Vagina (tissue), 2 donors: ENCODE data around the gene ABCC6. TPM values are rescaled to one million over a fixed set of nuclear protein-coding genes. Genes with fewer than 3 reads are reported as not detected.
"Not testable (repeated sequence)": the region's sequence is repeated elsewhere in the genome, so short reads cannot be mapped to it uniquely, and the experiment has no call there.

Experiments
- DNase-seq, 2 donors: peaks; one replicate each; pipeline ENCODE4 v3.0.0-alpha.2; 2017; ENCODE audit errors: extremely low spot score in 2 of 2
- H3K27ac ChIP-seq: fragments of 200-600 bp; sonication (generic); one replicate; pipeline ENCODE4 v1.5.1; 2019
- H3K27me3 ChIP-seq: fragments of 200-600 bp; sonication (generic); one replicate; pipeline ENCODE4 v1.5.1; 2019
- H3K36me3 ChIP-seq, 2 donors: fragments of 200-600 bp; sonication (generic); one replicate each; pipeline ENCODE4 v1.5.1; 2017 to 2019
- H3K4me1 ChIP-seq: fragments of 200-600 bp; sonication (generic); one replicate; pipeline ENCODE4 v1.5.1; 2019
- H3K4me3 ChIP-seq, 2 donors: fragments of 200-600 bp; sonication (generic); 1 replicate in 1 of 2; 2 replicates in 1 of 2; pipeline ENCODE4 v1.5.1; 2016 to 2019
- H3K9me3 ChIP-seq: fragments of 200-600 bp; sonication (generic); one replicate; pipeline ENCODE4 v1.5.1; 2019
- POLR2A ChIP-seq, 2 donors: fragments of 450-650 bp; IDR thresholded peaks; one replicate each; pipeline ENCODE4 v1.6.1; 2017; ENCODE audit warnings: antibody characterized with exemption in 2 of 2, mild to moderate bottlenecking in 2 of 2, moderate library complexity in 2 of 2
- POLR2AphosphoS5 ChIP-seq, 2 donors: sonication (generic); formaldehyde crosslinking; IDR thresholded peaks; one replicate each; pipeline ENCODE4 v1.9.0; 2017; ENCODE audit warnings: antibody characterized with exemption in 2 of 2, mild to moderate bottlenecking in 2 of 2, low read depth in 1 of 2; ENCODE audit not compliant: insufficient read depth in 1 of 2
- intact Hi-C: fragments of 100-400 bp; cut with DNase I; formaldehyde crosslinking; loops from one replicate; pipeline ENCODE4 v1.15.1; 2023
- total RNA-seq: library from RNA; depleted of rRNA; stranded (reverse); fragments of >200 nt; gene quantifications from one replicate; pipeline ENCODE4 v1.2.3, GENCODE V29; 2016
- TF ChIP-seq, protein P1 (sequence below), 3 experiments: fragments of 450-650 bp in 2 of 3; fragments of 200-600 bp in 1 of 3; sonication (generic) in 1 of 3; IDR thresholded peaks; one replicate each; pipeline ENCODE4 v1.5.1; 2017 to 2019; ENCODE audit warnings: antibody characterized with exemption in 3 of 3, mild to moderate bottlenecking in 2 of 3, moderate library complexity in 2 of 3

Gene ABCC6
- total RNA-seq, 1 donor from 2014 or later, result 0.49 TPM

DNA sequence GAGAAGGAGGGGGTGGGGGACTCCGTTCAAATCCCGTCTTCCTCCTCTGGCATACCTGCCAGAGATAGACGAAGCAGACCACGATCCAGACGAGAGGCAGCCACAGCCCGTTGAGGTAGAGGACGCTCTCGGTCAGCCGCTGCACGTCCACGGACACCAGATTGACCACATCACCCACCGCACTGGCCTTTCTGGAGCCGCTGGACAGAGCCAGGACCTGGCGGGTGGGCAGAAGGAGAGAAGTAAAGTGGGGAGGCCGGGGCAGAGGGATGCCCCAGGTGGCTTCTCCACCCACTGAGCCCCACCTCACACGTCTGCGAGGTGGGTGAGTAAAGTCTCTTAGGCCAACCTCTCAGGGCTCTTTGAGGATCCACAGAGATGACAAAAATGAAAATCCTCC is 25.3 kb downstream of the ABCC6 start:
- H3K27ac ChIP-seq, result no peak overlapping the region
- H3K9me3 ChIP-seq, result no peaks in the 10 kb centered on the region
- TF ChIP-seq POLR2A (IDR thresholded peaks at IDR 0.05) (no peak), POLR2AphosphoS5 (IDR thresholded peaks at IDR 0.05; ENCODE audit: insufficient read depth in 1 of 2, low read depth in 1 of 2) (no peak)
- TF ChIP-seq, protein P1, sequence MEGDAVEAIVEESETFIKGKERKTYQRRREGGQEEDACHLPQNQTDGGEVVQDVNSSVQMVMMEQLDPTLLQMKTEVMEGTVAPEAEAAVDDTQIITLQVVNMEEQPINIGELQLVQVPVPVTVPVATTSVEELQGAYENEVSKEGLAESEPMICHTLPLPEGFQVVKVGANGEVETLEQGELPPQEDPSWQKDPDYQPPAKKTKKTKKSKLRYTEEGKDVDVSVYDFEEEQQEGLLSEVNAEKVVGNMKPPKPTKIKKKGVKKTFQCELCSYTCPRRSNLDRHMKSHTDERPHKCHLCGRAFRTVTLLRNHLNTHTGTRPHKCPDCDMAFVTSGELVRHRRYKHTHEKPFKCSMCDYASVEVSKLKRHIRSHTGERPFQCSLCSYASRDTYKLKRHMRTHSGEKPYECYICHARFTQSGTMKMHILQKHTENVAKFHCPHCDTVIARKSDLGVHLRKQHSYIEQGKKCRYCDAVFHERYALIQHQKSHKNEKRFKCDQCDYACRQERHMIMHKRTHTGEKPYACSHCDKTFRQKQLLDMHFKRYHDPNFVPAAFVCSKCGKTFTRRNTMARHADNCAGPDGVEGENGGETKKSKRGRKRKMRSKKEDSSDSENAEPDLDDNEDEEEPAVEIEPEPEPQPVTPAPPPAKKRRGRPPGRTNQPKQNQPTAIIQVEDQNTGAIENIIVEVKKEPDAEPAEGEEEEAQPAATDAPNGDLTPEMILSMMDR (IDR thresholded peaks at IDR 0.05), result no peak
- H3K4me1 ChIP-seq, result no peaks in the 10 kb centered on the region
- intact Hi-C loops, result no loop called here
- no peaks in the 10 kb centered on the region for H3K27me3 ChIP-seq
- no peak overlapping the region for H3K4me3 ChIP-seq
- DNase-seq, result no peak
- no peaks in the 10 kb centered on the region for H3K36me3 ChIP-seq

DNA sequence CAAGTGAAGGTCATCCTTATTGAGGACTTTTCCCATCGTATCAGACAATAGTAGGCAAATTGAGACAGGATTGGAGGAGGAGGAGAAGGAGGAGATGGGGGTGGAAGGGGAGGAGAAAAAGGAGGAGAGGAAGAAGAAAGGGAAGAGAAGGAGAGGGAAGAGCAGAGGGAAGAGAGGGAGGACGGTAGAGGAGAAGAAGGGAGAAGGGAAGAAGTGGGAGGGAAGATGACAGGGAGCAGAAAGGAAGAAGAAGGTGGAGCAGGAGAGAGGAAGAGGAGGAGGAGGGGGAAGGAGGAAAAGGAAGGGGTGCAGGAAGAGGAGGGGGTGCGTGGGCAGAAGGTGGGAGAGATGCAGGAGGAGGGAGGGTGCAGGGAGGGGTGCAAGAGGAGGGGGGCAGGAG is 26.0 kb downstream of the ABCC6 start:
- intact Hi-C loops, result no loop called here
- Histone ChIP-seq H3K27me3 (no peaks in the 10 kb centered on the region), H3K36me3 (no peaks in the 10 kb centered on the region), H3K4me3 (no peak overlapping the region), H3K4me1 (no peaks in the 10 kb centered on the region), H3K27ac (no peak overlapping the region), H3K9me3 (no peaks in the 10 kb centered on the region)
- DNase-seq, result no peak
- TF ChIP-seq, protein P1 (IDR thresholded peaks at IDR 0.05), result no peak
- TF ChIP-seq POLR2AphosphoS5 (IDR thresholded peaks at IDR 0.05; ENCODE audit: insufficient read depth in 1 of 2, low read depth in 1 of 2) (no peak), POLR2A (IDR thresholded peaks at IDR 0.05) (no peak)

DNA sequence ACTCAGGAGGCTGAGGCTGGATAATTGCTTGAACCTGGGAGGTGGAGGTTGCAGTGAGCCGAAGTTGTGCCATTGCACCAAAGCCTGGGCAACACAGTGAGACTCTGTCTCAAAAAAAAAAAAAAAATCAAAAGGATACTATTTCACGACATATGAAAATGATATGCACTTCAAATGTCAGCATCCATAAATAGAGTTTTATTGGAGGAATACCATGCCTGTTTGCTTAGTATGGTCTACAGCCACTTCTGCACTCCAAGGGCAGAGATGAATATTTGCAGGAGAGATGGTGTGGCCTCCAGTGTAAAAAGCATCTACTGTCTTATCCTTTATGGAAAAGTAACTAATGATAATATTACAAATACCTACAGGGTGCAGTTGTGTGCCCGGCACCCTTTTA is 27.2 kb downstream of the ABCC6 start:
- H3K27ac ChIP-seq, result no peak overlapping the region
- DNase-seq, result no peak
- no peaks in the 10 kb centered on the region for H3K9me3 ChIP-seq
- no peaks in the 10 kb centered on the region for H3K27me3 ChIP-seq
- no peak overlapping the region for H3K4me3 ChIP-seq
- no peaks in the 10 kb centered on the region for H3K4me1 ChIP-seq
- TF ChIP-seq POLR2A (IDR thresholded peaks at IDR 0.05), result no peak
- TF ChIP-seq, protein P1 (IDR thresholded peaks at IDR 0.05), result no peak
- no peak for TF ChIP-seq POLR2AphosphoS5 (IDR thresholded peaks at IDR 0.05; ENCODE audit: insufficient read depth in 1 of 2, low read depth in 1 of 2)
- H3K36me3 ChIP-seq, result no peaks in the 10 kb centered on the region
- intact Hi-C loops, result no loop called here

DNA sequence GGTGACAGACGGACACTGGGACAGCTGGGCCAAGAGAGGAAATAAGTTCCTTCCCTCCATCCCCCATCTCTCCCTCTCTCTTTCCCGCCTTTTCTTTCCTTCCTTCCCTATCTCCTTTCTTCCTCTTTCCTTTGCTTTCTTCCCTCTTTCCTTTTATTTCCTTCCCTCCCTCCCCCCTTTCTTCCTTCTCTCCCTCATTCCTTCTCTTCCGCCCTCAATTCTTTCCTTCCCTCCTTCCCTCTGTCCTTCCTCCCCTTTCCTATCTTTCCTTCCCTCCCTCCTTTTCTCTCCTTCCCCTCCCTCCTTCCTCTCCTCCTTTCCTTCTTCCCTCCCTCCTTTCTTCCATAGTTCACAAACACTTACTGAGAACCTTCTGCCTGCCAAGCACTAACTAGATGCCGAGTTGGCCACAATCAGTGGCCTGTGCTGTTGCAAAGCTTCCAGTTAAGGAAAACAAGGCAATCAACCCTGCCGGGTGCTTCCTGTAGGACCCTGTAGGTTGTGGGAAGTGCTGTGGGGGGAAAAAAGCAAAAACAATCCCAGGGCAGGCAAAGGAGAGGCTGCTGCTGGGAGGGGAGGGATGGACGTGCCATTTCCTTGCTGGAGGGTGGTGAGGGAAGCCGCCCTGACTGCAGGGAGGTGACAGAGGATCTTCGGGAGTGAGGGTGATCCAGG is 31.7 kb downstream of the ABCC6 start:
- TF ChIP-seq POLR2AphosphoS5 (IDR thresholded peaks at IDR 0.05; ENCODE audit: insufficient read depth in 1 of 2, low read depth in 1 of 2), result no peak
- TF ChIP-seq, protein P1 (IDR thresholded peaks at IDR 0.05), result no peak
- no peak for TF ChIP-seq POLR2A (IDR thresholded peaks at IDR 0.05)
- no peak overlapping the region for H3K27ac ChIP-seq
- no peaks in the 10 kb centered on the region for H3K9me3 ChIP-seq
- no peaks in the 10 kb centered on the region for H3K4me1 ChIP-seq
- no peaks in the 10 kb centered on the region for H3K27me3 ChIP-seq
- no peaks in the 10 kb centered on the region for H3K36me3 ChIP-seq
- DNase-seq, result no peak
- no peak overlapping the region for H3K4me3 ChIP-seq
- intact Hi-C loops, result no loop called here

DNA sequence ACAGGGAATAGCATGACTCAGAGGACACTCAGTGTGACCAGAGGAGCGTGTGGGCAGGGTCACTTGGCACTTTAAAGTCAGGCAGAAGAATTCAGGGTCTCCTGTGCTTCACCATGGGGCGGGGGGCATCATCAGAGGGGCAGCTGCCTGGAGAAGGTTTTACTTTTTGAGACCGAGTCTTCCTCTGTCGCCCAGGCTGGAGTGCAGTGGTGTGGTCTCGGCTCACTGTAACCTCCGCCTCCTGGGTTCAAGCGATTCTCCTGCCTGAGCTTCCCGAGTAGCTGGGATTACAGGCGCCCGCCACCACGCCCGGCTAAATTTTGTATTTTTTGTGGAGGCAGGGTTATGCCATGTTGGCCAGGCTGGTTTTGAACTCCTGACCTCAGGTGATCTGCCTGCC is 32.3 kb downstream of the ABCC6 start:
- H3K27ac ChIP-seq, H3K9me3 ChIP-seq, H3K4me1 ChIP-seq, H3K36me3 ChIP-seq, intact Hi-C loops, H3K27me3 ChIP-seq, DNase-seq, H3K4me3 ChIP-seq: not testable (repeated sequence)
